ENCODE data around the gene PPP1R37. TPM values are rescaled to one million over a fixed set of nuclear protein-coding genes. Genes with fewer than 3 reads are reported as not detected.

PPP1R37 gene
- polyA plus RNA-seq, 3 donors = 23.3 to 39.5 (median 32.4) TPM

GRCh38 chr19:45144431-45145269, 51.7 kb downstream of the PPP1R37 start:
- DNase-seq (ENCODE audit: extremely low read depth in 1 of 11, low read depth in 9 of 11, low spot score in 4 of 11) = no peak

- DNase-seq (ENCODE audit: extremely low read depth in 1 of 11, low read depth in 9 of 11, low spot score in 4 of 11) = no peak
Observed at GRCh38 chr19:45145270-45146189, 52.6 kb downstream of the PPP1R37 start.

DNA sequence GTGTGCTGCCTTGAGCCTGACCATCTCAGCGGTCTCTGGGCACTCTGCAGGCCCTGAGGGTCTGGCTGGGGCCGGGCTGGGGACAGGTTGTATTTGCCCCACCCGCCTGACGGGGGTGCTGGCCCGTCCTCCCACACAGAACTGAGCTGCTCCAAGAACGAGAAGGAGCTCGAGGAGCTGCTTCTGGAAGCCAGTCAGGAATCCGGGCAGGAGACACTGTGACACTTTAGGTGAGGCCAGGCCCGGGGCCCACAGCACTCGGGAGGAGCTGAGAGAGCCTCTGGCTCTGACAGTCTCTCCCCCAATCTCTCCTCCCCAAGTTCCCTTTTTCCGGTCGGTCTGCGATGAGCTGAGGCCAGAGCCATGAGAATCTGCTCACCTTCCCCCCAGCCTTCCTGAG, 53.3 kb downstream of the PPP1R37 start:
- no peak for DNase-seq (ENCODE audit: extremely low read depth in 1 of 11, low read depth in 9 of 11, low spot score in 4 of 11)

GRCh38 chr19:45146741-45147205, 53.8 kb downstream of the PPP1R37 start:
- no peak for DNase-seq (ENCODE audit: extremely low read depth in 1 of 11, low read depth in 9 of 11, low spot score in 4 of 11)

DNA sequence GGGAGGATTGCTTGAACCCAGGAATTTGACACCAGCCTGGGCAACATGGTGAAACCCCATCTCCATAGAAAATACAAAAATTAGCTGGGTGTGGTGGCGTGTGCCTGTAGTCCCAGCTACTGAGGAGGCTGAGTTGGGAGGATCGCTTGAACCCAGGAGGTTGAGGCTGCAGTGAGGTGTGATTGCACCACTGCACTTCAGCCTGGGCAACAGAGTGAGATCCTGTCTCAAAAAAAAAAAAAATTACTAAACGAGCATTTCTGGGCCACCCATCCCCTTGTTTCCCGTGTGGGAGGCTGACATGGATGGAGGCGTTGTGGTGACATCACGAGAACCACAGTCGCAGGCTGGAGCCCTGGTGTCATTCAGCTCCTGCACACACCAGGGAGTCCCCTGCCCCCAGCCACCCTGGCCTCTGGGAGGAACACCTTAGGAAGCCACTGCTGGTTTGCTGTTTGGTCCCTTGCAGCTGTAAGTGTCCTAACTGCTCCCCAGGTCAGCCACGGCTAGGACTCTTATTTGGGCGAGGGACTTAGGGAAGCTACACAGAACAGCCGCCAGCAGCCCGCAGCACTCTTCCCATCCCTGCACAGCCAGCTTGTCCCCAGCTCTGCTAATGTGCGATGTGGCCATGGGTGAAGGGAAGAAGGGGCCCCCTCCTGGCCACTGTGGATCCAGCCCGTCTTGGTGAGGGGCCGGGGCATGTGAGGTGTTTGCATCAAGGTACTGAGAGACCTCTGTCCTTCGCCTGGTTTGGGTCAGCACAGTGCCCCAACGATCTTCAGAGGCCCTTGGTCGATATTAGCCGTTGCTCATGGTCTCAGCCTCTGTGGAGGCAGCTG, 55.1 kb downstream of the PPP1R37 start:
- DNase-seq (ENCODE audit: extremely low read depth in 1 of 11, low read depth in 9 of 11, low spot score in 4 of 11) = no peak

- DNase-seq (ENCODE audit: extremely low read depth in 1 of 11, low read depth in 9 of 11, low spot score in 4 of 11) = no peak
Observed at GRCh38 chr19:45149129-45149528, 56.1 kb downstream of the PPP1R37 start.

DNA sequence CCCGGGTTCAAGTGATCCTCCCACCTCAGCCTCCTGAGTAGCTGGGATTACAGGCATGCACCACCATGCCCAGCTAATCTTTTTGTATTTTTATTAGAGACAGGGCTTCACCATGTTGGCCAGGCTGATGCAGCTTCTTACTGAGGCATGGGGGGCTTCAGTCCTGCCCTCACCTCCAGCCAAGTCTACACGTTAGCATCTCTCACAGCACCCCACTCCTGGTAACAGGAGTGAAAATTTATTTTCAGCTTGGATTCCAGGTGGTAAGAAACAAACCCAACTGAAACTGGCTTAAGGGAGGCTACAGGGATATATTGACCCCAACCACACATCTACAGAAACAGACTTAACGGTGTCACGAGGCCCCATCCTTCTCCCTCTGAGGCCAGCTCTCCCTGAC, 57.2 kb downstream of the PPP1R37 start:
- DNase-seq (ENCODE audit: extremely low read depth in 1 of 11, low read depth in 9 of 11, low spot score in 4 of 11) = no peak

DNA sequence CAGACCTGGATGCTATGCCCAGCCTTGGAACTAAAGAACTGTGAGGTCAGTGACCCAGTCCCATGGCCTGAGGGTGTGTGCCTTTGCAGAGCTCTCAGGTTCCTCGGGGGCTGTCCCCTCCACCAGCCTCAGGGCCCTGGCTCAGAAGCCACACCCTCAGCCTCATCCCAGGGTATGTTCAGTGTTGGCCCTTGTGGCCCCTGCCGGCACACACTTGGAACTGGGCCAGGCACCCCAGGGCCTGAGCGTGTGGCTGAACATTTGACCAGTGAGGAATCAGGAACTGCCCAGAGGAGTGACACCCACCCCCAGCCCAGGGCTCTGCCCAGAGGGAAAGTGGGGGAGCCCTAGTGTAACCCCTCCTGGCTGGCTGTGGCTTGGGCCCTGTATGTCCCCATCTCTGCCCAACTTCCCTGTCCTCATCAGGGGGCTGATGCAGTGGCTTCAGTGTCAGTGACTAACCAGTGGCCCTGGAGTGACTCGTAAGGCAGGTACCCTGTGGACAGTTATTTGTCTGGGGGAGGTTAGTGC, 57.8 kb downstream of the PPP1R37 start:
- DNase-seq (ENCODE audit: extremely low read depth in 1 of 11, low read depth in 9 of 11, low spot score in 4 of 11) = no peak

DNA sequence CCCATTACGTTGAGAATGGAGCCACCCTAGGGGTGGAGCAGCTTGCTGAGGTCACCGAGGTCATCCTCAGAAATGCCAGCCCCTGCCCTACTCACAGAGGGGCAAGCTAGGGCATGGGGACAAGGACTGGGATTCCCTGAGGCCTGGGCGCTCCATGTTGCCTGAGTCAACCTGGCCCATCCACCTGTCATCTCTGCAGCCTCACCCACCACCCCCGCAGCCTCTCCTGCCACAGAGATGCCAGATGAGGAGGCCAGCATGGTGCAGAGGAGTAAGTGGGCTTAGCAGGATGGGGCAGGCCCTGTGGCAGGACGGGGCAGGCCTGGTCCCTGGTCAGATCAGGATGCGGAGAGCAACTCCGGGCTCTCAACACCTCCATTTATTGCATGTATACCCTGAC, 58.3 kb downstream of the PPP1R37 start:
- no peak for DNase-seq (ENCODE audit: extremely low read depth in 1 of 11, low read depth in 9 of 11, low spot score in 4 of 11)

DNA sequence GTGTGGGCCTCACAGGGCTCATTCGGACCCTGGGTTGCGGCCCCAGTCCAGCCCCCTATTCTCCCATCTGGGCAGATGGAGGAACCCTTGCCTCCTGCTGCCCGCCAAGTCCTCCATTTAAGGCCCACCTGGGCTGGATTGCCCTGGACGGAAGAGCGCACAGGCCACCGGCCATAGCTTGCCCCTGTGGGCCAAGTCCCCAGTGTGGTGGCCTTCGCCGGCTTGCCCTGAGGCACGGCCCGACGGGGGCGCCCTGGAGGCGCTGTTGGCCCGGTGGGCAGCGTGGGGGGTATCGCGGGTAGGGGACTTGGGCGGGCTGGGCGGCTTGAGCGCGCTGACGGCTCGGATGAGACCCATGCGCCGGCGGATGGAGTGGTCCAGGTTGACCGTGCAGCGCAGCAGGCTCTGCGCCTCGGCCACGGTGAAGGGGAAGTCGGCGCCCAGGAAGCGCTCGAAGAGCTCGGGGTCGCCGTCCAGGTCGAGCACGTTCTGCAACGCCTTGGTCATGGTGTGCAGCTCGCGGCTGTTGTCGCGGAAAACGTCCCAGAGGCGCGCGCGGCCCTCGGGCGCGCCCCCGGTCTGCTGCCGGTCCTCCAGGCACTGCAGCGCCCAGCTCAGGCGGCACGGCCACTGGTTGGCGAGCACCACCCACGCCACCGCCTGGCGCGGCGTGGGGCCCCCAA, 59.0 kb downstream of the PPP1R37 start:
- no peak for DNase-seq (ENCODE audit: extremely low read depth in 1 of 11, low read depth in 9 of 11, low spot score in 4 of 11)

DNA sequence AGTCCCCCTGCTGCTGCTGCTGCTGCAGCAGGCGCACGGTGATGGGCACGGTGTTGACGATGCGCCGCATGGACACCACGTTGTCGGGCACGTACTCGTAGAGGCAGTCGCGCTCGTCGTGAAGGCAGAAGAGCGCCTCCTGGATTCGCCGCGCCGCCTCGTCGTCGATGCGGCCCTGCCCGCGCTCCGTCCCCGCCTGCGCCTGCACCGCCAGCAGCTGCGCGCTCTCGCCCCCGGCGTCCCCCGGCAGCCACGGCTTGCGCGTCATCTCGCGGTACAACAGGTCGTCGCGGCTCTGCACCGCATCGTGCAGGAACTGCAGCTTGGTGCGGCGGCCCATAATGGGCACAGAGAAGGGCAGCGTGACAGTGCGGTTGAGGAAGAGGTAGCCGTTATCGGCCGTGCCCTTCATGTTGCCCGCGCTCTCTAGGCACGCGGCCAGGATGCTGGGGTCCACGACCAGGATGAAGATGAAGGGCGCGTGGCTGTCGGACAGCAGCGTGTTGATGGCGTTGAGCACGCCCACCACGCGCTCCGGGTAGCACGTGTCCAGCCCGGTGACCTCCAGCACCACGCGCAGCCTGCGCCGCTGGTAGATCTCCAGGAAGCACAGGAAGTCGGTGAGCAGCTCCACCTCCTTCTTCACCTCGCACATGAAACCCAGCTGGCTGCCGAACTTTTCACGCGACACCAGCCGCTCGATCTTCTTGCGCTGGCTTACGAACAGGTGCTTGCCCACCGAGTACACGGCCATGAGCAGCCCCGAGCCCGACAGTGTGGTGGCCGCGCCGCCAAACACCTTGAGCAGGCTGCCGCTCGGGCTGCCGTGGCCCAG, 59.7 kb downstream of the PPP1R37 start:
- DNase-seq (ENCODE audit: extremely low read depth in 1 of 11, low read depth in 9 of 11, low spot score in 4 of 11) = peak in 1 of 11 donors; percentile 22

DNA sequence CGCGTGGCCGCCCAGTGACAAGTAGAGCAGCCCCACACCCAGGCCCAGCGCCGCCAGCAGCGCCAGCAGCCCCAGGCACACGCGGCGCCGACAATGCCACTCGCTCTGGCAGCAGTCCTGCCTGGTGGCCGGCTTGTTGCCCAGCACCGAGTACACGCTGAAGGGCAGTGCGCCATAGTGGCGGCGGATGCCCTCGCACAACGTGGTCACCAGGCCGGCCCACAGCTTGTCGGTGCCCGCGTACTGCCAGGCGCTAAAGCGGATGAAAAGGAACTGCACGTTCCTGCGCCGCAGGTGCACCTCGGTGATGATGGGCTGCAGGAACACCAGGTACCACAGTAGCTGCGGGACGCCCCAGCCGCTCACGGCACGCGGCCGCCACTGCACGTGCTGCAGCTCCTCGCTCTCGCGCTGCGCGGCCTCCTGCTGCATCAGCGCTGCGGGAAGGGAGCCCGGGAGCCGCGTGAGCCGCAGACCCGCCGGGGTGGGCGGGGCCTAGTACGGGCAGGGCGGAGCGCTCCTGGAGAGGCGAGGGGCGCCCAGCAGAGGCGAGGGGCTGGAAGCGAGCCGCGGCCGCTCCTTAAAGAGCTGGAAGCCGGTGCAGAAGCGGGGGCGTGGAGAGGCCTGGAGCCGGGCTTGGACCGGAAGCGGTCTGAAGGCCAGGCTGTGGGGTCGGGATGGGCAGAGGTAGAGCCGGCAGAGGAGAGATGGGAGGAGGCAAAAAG, 60.5 kb downstream of the PPP1R37 start:
- peak in 2 of 11 donors; percentile 25 to 51 for DNase-seq (ENCODE audit: extremely low read depth in 1 of 11, low read depth in 9 of 11, low spot score in 4 of 11)

- no peak for DNase-seq (ENCODE audit: extremely low read depth in 1 of 11, low read depth in 9 of 11, low spot score in 4 of 11)
Observed at GRCh38 chr19:45154064-45154827, 61.3 kb downstream of the PPP1R37 start.

- no peak for DNase-seq (ENCODE audit: extremely low read depth in 1 of 11, low read depth in 9 of 11, low spot score in 4 of 11)
Observed at GRCh38 chr19:45156011-45156630, 63.1 kb downstream of the PPP1R37 start.

DNA sequence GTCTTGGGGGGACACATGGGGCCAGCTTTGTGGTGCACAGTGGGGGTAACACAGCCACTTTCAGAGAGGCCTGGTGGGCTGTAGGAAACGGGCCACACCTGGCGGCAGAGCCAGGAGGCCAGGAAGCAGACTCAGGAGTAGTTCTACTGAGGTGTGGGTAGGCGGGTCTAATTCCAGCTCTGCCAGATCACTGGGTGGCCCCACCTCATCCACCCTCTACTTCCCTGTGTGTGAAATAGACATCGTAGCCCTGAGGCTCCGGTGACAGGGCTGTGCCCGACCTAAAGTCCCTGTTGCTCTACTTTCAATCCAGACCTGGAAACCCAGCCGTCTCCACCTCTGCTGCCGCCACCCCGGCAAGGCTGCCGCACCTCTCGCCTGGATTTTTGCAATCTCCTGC, 63.8 kb downstream of the PPP1R37 start:
- DNase-seq (ENCODE audit: extremely low read depth in 1 of 11, low read depth in 9 of 11, low spot score in 4 of 11) = no peak
